ENCODE results near the gene SEZ6L.
A peak's percentile ranks its signal among the peaks of the same experiment; 100 is the strongest.

Gene SEZ6L

GRCh38 chr22:26416256-26416655 is 247.0 kb downstream of the SEZ6L start:
- TF ChIP-seq CEBPB (IDR thresholded peaks at IDR 0.05): no peak
- no peak for TF ChIP-seq NFIC (IDR thresholded peaks at IDR 0.05)
- no peak for TF ChIP-seq EGR1 (IDR thresholded peaks at IDR 0.05)
- TF ChIP-seq RAD21 (IDR thresholded peaks at IDR 0.05; ENCODE audit: low read depth): no peak
- no peak for TF ChIP-seq CREB1 (IDR thresholded peaks at IDR 0.05; ENCODE audit: low read depth)
- no peak for TF ChIP-seq REST (IDR thresholded peaks at IDR 0.05; ENCODE audit: low read depth)
- no peak for TF ChIP-seq TEAD4 (IDR thresholded peaks at IDR 0.05)
- TF ChIP-seq TCF12 (IDR thresholded peaks at IDR 0.05; ENCODE audit: low read depth): no peak
- TF ChIP-seq MAX (IDR thresholded peaks at IDR 0.05): no peak

GRCh38 chr22:26416670-26417276 is 247.5 kb downstream of the SEZ6L start:
- TF ChIP-seq MAX (IDR thresholded peaks at IDR 0.05): no peak
- TF ChIP-seq TEAD4 (IDR thresholded peaks at IDR 0.05): peak; percentile 69
- peak; percentile 79 for TF ChIP-seq REST (IDR thresholded peaks at IDR 0.05; ENCODE audit: low read depth)
- TF ChIP-seq ZBTB7A (IDR thresholded peaks at IDR 0.05; ENCODE audit: low read depth): no peak
- no peak for TF ChIP-seq FOXM1 (IDR thresholded peaks at IDR 0.05; ENCODE audit: borderline replicate concordance, low read depth)
- peak; percentile 36; the same call in 1 of the 2 replicates for TF ChIP-seq NFIC (IDR thresholded peaks at IDR 0.05)

DNA sequence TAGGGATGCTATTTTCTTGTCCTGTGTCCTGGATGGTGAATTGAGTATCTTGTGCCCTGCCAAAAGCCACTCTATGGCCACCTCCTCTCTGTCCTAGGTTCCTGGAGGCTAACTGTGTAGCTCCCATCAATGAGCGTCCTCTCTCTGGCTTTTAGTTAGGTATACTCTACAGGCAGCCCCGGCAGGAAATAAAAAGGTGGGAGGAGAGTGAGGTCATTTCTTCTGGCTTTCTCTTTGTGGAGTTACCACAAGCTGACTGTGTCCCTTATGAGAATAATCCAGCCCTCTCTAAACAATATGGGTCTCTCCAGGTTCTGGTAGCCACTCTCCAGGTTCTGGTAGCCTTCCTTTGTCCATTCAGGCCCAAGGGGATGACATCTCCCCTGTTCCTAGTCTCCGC is 248.1 kb downstream of the SEZ6L start:
- TF ChIP-seq FOXM1 (IDR thresholded peaks at IDR 0.05; ENCODE audit: borderline replicate concordance, low read depth): no peak
- TF ChIP-seq CEBPB (IDR thresholded peaks at IDR 0.05): no peak
- no peak for TF ChIP-seq MAX (IDR thresholded peaks at IDR 0.05)
- TF ChIP-seq TCF12 (IDR thresholded peaks at IDR 0.05; ENCODE audit: low read depth): no peak
- no peak for TF ChIP-seq YY1 (IDR thresholded peaks at IDR 0.05; ENCODE audit: low read depth)
- no peak for TF ChIP-seq REST (IDR thresholded peaks at IDR 0.05; ENCODE audit: low read depth)
- TF ChIP-seq CREB1 (IDR thresholded peaks at IDR 0.05; ENCODE audit: low read depth): no peak
- TF ChIP-seq RAD21 (IDR thresholded peaks at IDR 0.05; ENCODE audit: low read depth): no peak
- no peak for TF ChIP-seq ZBTB7A (IDR thresholded peaks at IDR 0.05; ENCODE audit: low read depth)
- no peak for TF ChIP-seq USF1 (IDR thresholded peaks at IDR 0.05)
- no peak for TF ChIP-seq TAF1 (IDR thresholded peaks at IDR 0.05; ENCODE audit: low read depth)
- TF ChIP-seq TEAD4 (IDR thresholded peaks at IDR 0.05): no peak
- no peak for TF ChIP-seq NFIC (IDR thresholded peaks at IDR 0.05)
- TF ChIP-seq EGR1 (IDR thresholded peaks at IDR 0.05): no peak
- TF ChIP-seq EP300 (IDR thresholded peaks at IDR 0.05; ENCODE audit: borderline replicate concordance): no peak

GRCh38 chr22:26418620-26419019 is 249.4 kb downstream of the SEZ6L start:
- TF ChIP-seq CEBPB (IDR thresholded peaks at IDR 0.05): no peak
- no peak for TF ChIP-seq YY1 (IDR thresholded peaks at IDR 0.05; ENCODE audit: low read depth)
- no peak for TF ChIP-seq CREB1 (IDR thresholded peaks at IDR 0.05; ENCODE audit: low read depth)
- no peak for TF ChIP-seq FOXM1 (IDR thresholded peaks at IDR 0.05; ENCODE audit: borderline replicate concordance, low read depth)
- no peak for TF ChIP-seq EP300 (IDR thresholded peaks at IDR 0.05; ENCODE audit: borderline replicate concordance)
- no peak for TF ChIP-seq NFIC (IDR thresholded peaks at IDR 0.05)

GRCh38 chr22:26426924-26427323 is 257.7 kb downstream of the SEZ6L start:
- TF ChIP-seq REST (IDR thresholded peaks at IDR 0.05; ENCODE audit: low read depth) (no peak), FOXM1 (IDR thresholded peaks at IDR 0.05; ENCODE audit: borderline replicate concordance, low read depth) (no peak), NFIC (IDR thresholded peaks at IDR 0.05) (no peak), CREB1 (IDR thresholded peaks at IDR 0.05; ENCODE audit: low read depth) (no peak), EGR1 (IDR thresholded peaks at IDR 0.05) (no peak), TAF1 (IDR thresholded peaks at IDR 0.05; ENCODE audit: low read depth) (no peak), RAD21 (IDR thresholded peaks at IDR 0.05; ENCODE audit: low read depth) (no peak), TCF12 (IDR thresholded peaks at IDR 0.05; ENCODE audit: low read depth) (no peak), EP300 (IDR thresholded peaks at IDR 0.05; ENCODE audit: borderline replicate concordance) (no peak)
